HG03039 (cell line): Measurements from ENCODE around the gene OMG.
"Not testable (repeated sequence)": the region's sequence is repeated elsewhere in the genome, so short reads cannot be mapped to it uniquely, and the experiment has no call there.

Experiments
- ATAC-seq: cut with Tn5 transposase; IDR thresholded peaks from one replicate; pipeline ENCODE4 v1.9.1; 2021; ENCODE audit warnings: mild to moderate bottlenecking, moderate library complexity; ENCODE audit not compliant: unreplicated experiment

Gene OMG

DNA sequence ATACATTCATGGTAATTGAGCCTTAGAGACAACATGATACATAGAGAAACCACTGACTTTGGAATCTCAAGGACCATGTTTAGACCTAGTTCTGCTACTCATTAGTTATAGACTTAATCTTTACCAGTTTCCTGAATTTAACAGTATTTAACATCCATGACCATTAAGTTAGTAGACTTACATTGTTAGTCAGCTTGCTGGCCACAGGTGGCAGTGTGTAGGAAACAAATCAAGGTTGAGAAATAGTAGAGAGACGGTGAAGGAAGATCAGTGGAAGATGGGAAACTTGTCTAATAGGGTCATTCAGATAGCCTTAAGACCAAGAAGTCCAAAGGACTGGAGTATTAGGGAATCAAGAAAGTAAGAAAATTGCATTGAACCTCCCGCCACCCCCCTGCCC, 31.0 kb downstream of the OMG start:
- no peak for ATAC-seq

DNA sequence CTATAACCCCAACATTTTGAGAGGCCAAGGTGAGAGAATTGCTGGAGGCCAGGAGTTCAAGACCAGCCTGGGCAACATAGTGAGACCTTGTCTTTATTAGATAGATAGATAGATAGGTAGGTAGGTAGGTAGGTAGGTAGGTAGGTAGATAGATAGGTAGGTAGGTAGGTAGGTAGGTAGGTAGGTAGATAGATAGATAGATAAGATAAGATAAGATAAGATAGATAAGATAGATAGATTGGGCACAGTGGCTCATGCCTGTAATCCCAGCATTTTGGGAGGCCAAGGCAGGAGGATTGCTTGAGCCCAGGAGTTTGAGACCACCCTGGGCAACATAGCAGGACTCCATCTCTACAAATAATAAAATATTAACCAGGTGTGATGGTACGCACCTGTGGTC, 34.1 kb downstream of the OMG start:
- ATAC-seq = not testable (repeated sequence)

DNA sequence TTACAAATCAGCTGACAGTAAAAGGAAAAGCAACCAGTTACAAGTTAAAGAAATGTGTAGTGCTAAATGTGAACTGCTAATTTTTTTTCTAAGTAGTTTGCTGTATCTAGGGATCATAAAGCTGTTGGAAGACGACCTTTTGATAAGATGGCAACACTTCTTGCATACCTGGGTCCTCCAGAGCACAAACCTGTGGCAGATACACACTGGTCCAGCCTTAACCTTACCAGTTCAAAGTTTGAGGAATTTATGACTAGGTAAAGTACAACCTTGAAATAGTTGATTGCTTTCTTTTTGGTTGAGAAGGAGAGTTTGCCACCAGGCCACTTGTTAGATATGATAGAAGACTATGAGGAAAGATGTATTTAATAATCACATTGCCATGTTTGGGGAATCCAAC, 35.4 kb downstream of the OMG start:
- no peak for ATAC-seq

DNA sequence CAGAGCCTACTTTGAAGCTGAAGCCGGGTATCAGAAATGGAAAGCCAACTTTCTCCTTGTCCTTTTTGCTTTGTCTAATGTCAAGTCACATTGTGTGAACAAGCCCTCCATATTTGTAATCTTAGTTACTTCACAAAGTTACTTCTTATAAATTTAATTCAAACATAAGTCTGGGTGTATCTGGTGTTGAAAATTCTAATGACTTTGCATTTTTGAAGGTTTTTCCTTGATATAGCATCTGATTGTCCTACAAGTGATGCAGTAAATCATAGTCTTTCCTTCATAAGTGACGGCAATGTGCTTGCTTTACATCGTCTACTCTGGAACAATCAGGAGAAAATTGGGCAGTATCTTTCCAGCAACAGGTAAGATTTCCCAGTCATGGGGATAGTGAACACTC, 36.9 kb downstream of the OMG start:
- no peak for ATAC-seq

DNA sequence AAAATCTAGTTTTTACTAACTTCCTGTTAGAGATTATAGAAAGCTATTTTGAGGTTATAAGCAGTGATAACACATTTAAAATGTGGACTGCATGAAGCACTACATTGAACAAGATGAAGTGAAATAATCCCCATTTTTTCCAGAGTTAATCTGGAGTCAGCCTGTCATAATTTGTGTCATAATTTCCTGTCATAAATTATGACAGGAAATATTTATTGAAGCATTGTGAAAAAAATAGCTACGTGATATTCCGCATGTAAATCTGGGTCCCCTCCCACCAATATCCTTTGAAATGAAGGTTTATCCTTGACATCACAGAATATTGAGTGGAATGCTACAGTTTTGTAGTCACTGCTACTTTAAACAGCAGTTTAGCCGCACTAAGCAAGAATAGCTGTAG, 40.1 kb downstream of the OMG start:
- ATAC-seq = no peak

DNA sequence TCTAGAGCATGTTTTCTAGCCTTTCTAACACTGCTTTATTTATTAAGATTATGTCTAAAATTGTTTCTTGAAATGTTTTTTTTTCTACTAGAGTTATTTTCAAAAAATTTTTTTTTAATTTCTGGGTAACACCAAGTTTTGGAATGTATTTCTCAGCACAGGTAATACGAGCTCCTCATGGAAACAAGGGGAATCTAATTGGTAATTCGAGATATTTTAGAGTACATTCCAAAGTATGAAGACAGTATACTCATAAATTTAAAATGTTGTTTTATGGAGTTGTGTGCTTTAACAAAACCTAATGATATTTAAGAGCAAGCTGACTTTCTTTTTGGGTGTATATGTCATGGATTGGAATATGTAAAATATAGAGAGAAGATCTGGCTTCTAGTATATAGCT, 42.4 kb downstream of the OMG start:
- no peak for ATAC-seq

DNA sequence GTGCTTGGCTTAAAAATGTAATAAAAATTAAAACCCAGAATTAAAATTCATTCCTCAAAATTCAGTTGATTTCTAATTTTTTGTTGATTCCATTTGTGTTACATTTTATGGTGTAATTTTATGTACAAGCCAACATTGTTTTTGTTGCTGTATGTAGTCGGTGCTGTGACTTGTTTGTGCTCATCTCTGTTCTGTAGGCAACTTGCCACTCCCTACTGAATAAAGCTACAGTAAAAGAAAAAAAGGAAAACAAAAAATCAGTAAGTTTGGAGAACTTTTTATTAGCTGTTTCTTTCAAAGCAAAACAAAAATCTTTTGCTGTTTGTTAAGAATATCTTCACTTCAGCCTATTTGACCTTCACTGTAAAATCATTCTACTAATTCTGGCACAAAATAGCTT, 44.3 kb downstream of the OMG start:
- no peak for ATAC-seq

DNA sequence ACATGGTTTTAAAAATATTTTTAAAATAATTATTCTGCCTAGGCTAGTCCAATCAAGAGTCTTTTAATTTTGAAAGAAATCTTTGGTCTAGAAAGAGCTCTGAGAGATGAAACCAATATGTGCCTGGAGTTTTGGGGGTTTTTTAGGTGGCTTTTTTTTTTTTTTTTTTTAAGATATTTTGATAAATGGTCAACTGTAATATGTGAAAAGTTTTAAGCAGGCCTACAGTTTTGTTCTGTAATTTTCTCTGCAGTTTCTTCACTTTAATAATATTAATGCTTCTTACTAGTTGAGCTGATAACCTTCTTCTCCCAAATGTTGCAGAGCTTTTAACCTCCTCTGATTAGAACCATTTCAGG, 45.1 kb downstream of the OMG start:
- no peak for ATAC-seq

DNA sequence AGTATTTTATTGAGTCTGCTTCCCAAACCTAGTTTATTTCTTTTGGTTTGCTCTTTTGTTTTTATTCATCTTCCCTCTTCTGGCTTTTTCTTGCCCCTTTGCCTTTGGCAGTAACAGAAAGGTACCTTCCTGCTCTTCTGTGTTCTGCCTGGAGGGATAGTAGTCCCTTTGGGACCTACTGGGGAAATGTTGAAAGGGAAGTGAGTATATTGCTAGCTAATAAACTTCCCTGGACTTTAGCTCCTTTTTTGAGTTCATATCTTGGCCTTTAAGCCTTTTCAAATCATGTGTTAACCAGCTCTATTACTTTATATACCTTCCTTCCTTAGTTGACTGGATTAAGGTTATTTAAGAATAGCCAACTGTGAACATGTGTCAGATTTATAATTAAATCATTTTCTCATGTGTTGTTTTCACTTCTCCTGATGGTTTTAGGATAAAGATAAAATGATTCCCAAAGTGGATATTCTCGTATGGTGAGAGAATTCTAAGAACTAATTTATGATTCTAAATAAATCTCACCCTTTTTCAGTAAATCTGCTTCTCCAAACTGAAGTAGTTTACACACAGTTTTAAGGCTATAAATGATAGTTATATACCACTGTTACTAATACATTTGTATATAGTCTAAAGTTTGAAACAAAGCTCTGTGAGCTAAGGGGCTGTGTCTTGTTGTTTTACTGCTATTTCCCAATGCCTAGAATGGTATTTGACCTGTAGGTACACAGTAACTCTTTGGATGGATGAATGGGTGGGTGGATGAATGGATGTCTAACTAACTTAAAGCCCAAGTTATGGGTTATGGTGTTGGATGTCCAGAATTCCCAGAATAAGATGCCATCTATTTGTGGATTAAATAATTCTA, 45.7 kb downstream of the OMG start:
- ATAC-seq = no peak

DNA sequence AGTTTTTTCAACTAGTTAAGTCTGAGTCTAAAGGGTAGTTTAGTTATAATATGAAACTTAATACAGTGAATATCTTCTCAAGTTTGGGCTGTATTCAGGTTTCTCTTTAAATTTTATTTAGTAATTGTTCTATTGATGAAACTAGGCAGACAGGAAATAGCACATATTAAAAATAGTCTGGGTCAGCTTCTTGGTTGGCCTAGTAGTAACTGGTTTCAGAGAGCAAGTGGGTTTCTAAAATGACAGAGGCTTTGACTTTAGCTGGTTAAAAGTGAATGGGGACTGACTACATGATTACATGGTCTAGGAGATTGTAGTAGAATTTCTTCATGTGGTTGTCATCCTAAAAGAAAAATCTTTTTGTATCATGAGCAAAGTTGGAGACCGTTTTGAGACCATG, 46.8 kb downstream of the OMG start:
- ATAC-seq = no peak

DNA sequence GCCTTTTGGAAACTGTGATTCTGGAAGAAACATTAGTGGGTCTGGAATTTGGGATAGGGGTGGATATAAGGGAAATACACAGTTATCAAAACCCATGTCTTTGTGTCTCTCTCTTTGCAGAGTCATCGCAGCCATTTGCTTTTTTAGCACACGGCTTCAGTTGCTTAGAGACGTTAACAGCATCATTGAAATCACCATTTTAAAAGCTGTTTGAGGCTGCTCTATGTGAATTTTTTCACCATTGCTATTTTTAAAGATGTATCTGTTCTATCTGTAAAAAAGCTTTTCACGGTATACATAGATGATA, 47.3 kb downstream of the OMG start:
- ATAC-seq = no peak

DNA sequence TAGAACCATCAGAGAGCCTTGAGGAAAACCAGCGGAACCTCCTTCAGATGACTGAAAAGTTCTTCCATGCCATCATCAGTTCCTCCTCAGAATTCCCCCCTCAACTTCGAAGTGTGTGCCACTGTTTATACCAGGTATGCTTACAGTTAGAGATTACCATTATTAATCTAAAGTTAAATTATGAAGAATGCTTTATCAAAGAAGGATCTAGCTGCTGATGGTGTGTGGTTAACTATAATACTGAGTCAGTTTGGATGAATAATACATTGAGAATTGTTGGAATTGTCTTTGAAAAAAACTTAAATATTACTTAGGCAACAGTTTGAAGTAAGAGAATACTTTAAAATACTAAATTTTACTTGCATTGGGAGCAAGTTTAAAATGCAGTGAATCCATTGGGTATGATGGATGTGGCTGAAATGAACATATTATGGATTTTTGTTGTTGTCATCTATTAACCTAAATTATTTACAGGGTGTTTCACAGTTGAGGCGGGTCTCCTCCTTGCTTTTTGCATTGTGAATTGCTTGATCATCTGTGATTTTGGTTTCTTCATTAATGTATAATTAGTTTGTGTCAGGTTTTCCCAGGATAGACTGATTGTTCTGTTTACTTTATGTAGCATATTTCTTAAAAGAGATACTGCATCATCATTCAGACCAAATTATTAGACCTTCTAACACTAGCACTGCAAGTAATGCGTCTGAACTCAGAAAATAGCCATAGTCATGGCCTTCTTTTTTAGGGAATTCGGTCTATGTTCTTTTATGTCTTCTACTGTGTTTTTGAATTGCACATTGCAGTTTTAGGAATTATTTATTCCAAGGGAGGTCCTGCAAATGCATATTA, 47.8 kb downstream of the OMG start:
- no peak for ATAC-seq
